ENCODE measurements around the gene ZNF217.
"Not testable (repeated sequence)": the region's sequence is repeated elsewhere in the genome, so short reads cannot be mapped to it uniquely, and the experiment has no call there.

The ZNF217 gene

GRCh38 chr20:53597521-53598120, 4.0 kb upstream of the ZNF217 start:
- DNase-seq (ENCODE audit: low spot score) = peak; percentile 45

GRCh38 chr20:53597030-53597482, 3.4 kb upstream of the ZNF217 start:
- DNase-seq (ENCODE audit: low spot score) = no peak

GRCh38 chr20:53596189-53597001, 2.8 kb upstream of the ZNF217 start:
- peak; percentile 51 for DNase-seq (ENCODE audit: low spot score)

GRCh38 chr20:53595742-53596141, 2.1 kb upstream of the ZNF217 start:
- peak; percentile 66 for DNase-seq (ENCODE audit: low spot score)

GRCh38 chr20:53595018-53595378, 1.4 kb upstream of the ZNF217 start:
- DNase-seq (ENCODE audit: low spot score) = no peak

GRCh38 chr20:53594068-53595017, 704 bp upstream of the ZNF217 start:
- peak; percentile 94 for DNase-seq (ENCODE audit: low spot score)

- peak; percentile 46 for DNase-seq (ENCODE audit: low spot score)
Measured at GRCh38 chr20:53592992-53593465, 610 bp downstream of the ZNF217 start.

- peak; percentile 71 for DNase-seq (ENCODE audit: low spot score)
Measured at GRCh38 chr20:53592454-53592991, 1.1 kb downstream of the ZNF217 start.

GRCh38 chr20:53591941-53592441, 1.6 kb downstream of the ZNF217 start:
- peak; percentile 41 for DNase-seq (ENCODE audit: low spot score)

- DNase-seq (ENCODE audit: low spot score) = not testable (repeated sequence)
Measured at GRCh38 chr20:53591206-53591741, 2.4 kb downstream of the ZNF217 start.

GRCh38 chr20:53590608-53591007, 3.0 kb downstream of the ZNF217 start:
- DNase-seq (ENCODE audit: low spot score) = not testable (repeated sequence)

GRCh38 chr20:53590122-53590521, 3.5 kb downstream of the ZNF217 start:
- DNase-seq (ENCODE audit: low spot score) = not testable (repeated sequence)

GRCh38 chr20:53589321-53590065, 4.1 kb downstream of the ZNF217 start:
- DNase-seq (ENCODE audit: low spot score) = not testable (repeated sequence)

- DNase-seq (ENCODE audit: low spot score) = not testable (repeated sequence)
Measured at GRCh38 chr20:53587157-53587703, 6.4 kb downstream of the ZNF217 start.

- DNase-seq (ENCODE audit: low spot score) = no peak
Measured at GRCh38 chr20:53586640-53587039, 7.0 kb downstream of the ZNF217 start.

- not testable (repeated sequence) for DNase-seq (ENCODE audit: low spot score)
Measured at GRCh38 chr20:53585910-53586309, 7.7 kb downstream of the ZNF217 start.

- DNase-seq (ENCODE audit: low spot score) = not testable (repeated sequence)
Measured at GRCh38 chr20:53585004-53585569, 8.6 kb downstream of the ZNF217 start.

- DNase-seq (ENCODE audit: low spot score) = not testable (repeated sequence)
Measured at GRCh38 chr20:53584550-53584913, 9.1 kb downstream of the ZNF217 start.

- DNase-seq (ENCODE audit: low spot score) = not testable (repeated sequence)
Measured at GRCh38 chr20:53583660-53584549, 9.7 kb downstream of the ZNF217 start.
